K562 (cell line): Measurements from ENCODE around the gene ITPRIPL1. TPM values are rescaled to one million over a fixed set of nuclear protein-coding genes. Genes with fewer than 3 reads are reported as not detected.
A peak's percentile ranks its signal among the peaks of the same experiment; 100 is the strongest.

Source experiments
- ATAC-seq: fragments of 200-7000 bp; cut with Tn5 transposase; 3 replicates; pipeline ENCODE4 v1.9.1; 2020; ENCODE audit warnings: moderate library complexity
- BruUV-seq: library from RNA; stranded (reverse); fragments of 400-500 nt; replicated peaks from 2 replicates; lab custom pipeline; 2021; lab: Mats Ljungman, UMichigan
- CTCF ChIA-PET: fragments of 300-600 bp; formaldehyde crosslinking; extraction: SDS; loops from one replicate; lab custom pipeline; 2021; ENCODE audit warnings: low intra/inter-chr PET ratio; lab: Yijun Ruan, JAX
- POLR2A ChIA-PET: fragments of 300-600, 350-650 bp; sonication (Branson Sonifier 250); formaldehyde crosslinking; extraction: SDS; loops from one replicate; lab custom pipeline; 2021; ENCODE audit warnings: antibody characterized with exemption, inconsistent platforms; lab: Yijun Ruan, JAX
- DNase-seq, 4 experiments: peaks; one replicate each; pipeline versions ENCODE4 v3.0.0 to v3.0.0-alpha.2; 2011 to 2018; ENCODE audit warnings: low spot score in 3 of 4, mixed read lengths in 3 of 4; ENCODE audit errors: extremely low read depth in 1 of 4
- FAIRE-seq: peaks from 2 replicates; lab custom pipeline; 2011; peaks lifted over from hg19 to GRCh38; lab: Jason Lieb, UNC
- H2AFZ ChIP-seq: 2 replicates; pipeline ENCODE4 v1.6.0; 2011; ENCODE audit warnings: low read depth, low read length, control low read depth, inconsistent platforms
- H3K27ac ChIP-seq: fragments of 200-600 bp; 3 replicates; pipeline ENCODE4 v1.8.0; 2011; ENCODE audit warnings: low read depth, mild to moderate bottlenecking, control low read depth, inconsistent platforms, low read length, moderate library complexity, mixed read lengths; ENCODE audit errors: extremely low read depth
- H3K27me3 ChIP-seq, 2 experiments: fragments of 300-600 bp in 1 of 2; 2 replicates in 1 of 2; 3 replicates in 1 of 2; pipeline versions ENCODE4 v1.6.0 to v1.8.0; 2011; ENCODE audit warnings: inconsistent platforms in 2 of 2, low read length in 2 of 2, mild to moderate bottlenecking in 1 of 2, mixed read lengths in 1 of 2, moderate library complexity in 1 of 2; ENCODE audit not compliant: control insufficient read depth in 2 of 2, insufficient read depth in 2 of 2
- H3K36me3 ChIP-seq: fragments of 300-600 bp; 3 replicates; pipeline ENCODE4 v1.8.0; 2011; ENCODE audit warnings: mild to moderate bottlenecking, low read length, inconsistent platforms; ENCODE audit not compliant: control insufficient read depth, insufficient read depth
- H3K4me1 ChIP-seq, 2 experiments: fragments of 200-600 bp in 1 of 2; replicated peaks in 1 of 2; 2 replicates in 1 of 2; 3 replicates in 1 of 2; pipeline versions ENCODE4 v1.5.1 to v1.8.0; 2011; ENCODE audit warnings: inconsistent platforms in 2 of 2, low read length in 2 of 2, mild to moderate bottlenecking in 1 of 2, mixed read lengths in 1 of 2, moderate library complexity in 1 of 2; ENCODE audit not compliant: control insufficient read depth in 2 of 2, insufficient read depth in 2 of 2
- H3K4me2 ChIP-seq: 2 replicates; pipeline ENCODE4 v1.6.1; 2011; ENCODE audit warnings: low read length, control low read depth, inconsistent platforms, mixed read lengths; ENCODE audit not compliant: insufficient read depth
- H3K4me3 ChIP-seq: fragments of 200-600 bp; sonication (generic), shearing (Covaris generic); 2 replicates; pipeline ENCODE4 v1.5.1; 2016; ENCODE audit warnings: control low read depth, inconsistent platforms
- H3K79me2 ChIP-seq: fragments of 200-600 bp; 3 replicates; pipeline ENCODE4 v1.8.0; 2011; ENCODE audit warnings: low read length, inconsistent platforms; ENCODE audit not compliant: control insufficient read depth, insufficient read depth
- H3K9ac ChIP-seq, 2 experiments: 2 replicates each; pipeline versions ENCODE4 v1.6.0 to v1.6.1; 2011; ENCODE audit warnings: low read depth in 2 of 2, low read length in 2 of 2, control low read depth in 1 of 2, inconsistent platforms in 1 of 2, mild to moderate bottlenecking in 1 of 2, mixed read lengths in 1 of 2; ENCODE audit not compliant: insufficient read depth in 1 of 2
- H3K9me1 ChIP-seq: one replicate; pipeline ENCODE4 v1.6.0; 2011; ENCODE audit warnings: inconsistent platforms, mild to moderate bottlenecking, low read length, moderate library complexity; ENCODE audit not compliant: control insufficient read depth, insufficient read depth
- H3K9me3 ChIP-seq: replicated peaks from 2 replicates; pipeline ENCODE4 v1.5.1; 2011; ENCODE audit warnings: low read depth, low read length, inconsistent platforms; ENCODE audit not compliant: control insufficient read depth, insufficient read depth
- H4K20me1 ChIP-seq: replicated peaks from 2 replicates; pipeline ENCODE4 v1.6.1; 2011; ENCODE audit warnings: low read length, inconsistent platforms, mixed read lengths; ENCODE audit not compliant: control insufficient read depth, insufficient read depth
- AFF1 ChIP-seq, 2 experiments: fragments of 450-650 bp; IDR thresholded peaks; 2 replicates each; pipeline ENCODE4 v1.6.1; 2018; ENCODE audit warnings: mild to moderate bottlenecking in 2 of 2, low read depth in 1 of 2; ENCODE audit not compliant: partially characterized antibody in 2 of 2
- CBX1 ChIP-seq: sonication (generic); IDR thresholded peaks from 2 replicates; pipeline ENCODE4 v1.6.1; 2016; ENCODE audit warnings: antibody characterized with exemption, low read depth, mild to moderate bottlenecking
- GATAD2B ChIP-seq: fragments of 450-650 bp; IDR thresholded peaks from 2 replicates; pipeline ENCODE4 v1.6.1; 2017; ENCODE audit warnings: mild to moderate bottlenecking, borderline replicate concordance
- GTF2E2 ChIP-seq: fragments of 200-800 bp; sonication (Bioruptor generic); IDR thresholded peaks from 2 replicates; pipeline ENCODE4 v1.6.1; 2016; ENCODE audit warnings: missing genetic modification characterization, missing compliant biosample characterization
- HMG20A ChIP-seq: fragments of 450-650 bp; formaldehyde crosslinking; conservative IDR thresholded peaks from 2 replicates; pipeline ENCODE4 v1.4.0; 2020; ENCODE audit warnings: mild to moderate bottlenecking, mixed read lengths
- KDM4B ChIP-seq, 2 experiments: fragments of 450-650 bp in 1 of 2; sonication (generic) in 1 of 2; IDR thresholded peaks; 2 replicates each; pipeline ENCODE4 v1.6.1; 2016 to 2017; ENCODE audit warnings: borderline replicate concordance in 2 of 2, antibody characterized with exemption in 1 of 2, low read depth in 1 of 2, mild to moderate bottlenecking in 1 of 2
- L3MBTL2 ChIP-seq: fragments of 450-650 bp; IDR thresholded peaks from 2 replicates; pipeline ENCODE4 v1.6.1; 2016; ENCODE audit warnings: mild to moderate bottlenecking, moderate library complexity
- NFRKB ChIP-seq: fragments of 450-650 bp; IDR thresholded peaks from 2 replicates; pipeline ENCODE4 v1.6.1; 2016; ENCODE audit warnings: low read depth
- NR1H2 ChIP-seq: sonication (generic); formaldehyde crosslinking; IDR thresholded peaks from 2 replicates; pipeline ENCODE4 v1.4.0; 2020; ENCODE audit warnings: mild to moderate bottlenecking, missing genetic modification reagents
- RFX7 ChIP-seq: fragments of 250-450 bp; sonication (Bioruptor Pico); IDR thresholded peaks from 2 replicates; pipeline ENCODE4 v1.5.1; 2021; ENCODE audit warnings: mild to moderate bottlenecking
- SNAPC5 ChIP-seq: fragments of 250-450 bp; sonication (Bioruptor Pico); IDR thresholded peaks from 2 replicates; pipeline ENCODE4 v1.8.0; 2021; ENCODE audit warnings: moderate library complexity, mild to moderate bottlenecking, inconsistent platforms
- TBL1XR1 ChIP-seq, 2 experiments: IDR thresholded peaks; 2 replicates each; pipeline ENCODE4 v1.6.1; 2012; ENCODE audit warnings: improper control_type of control experiment in 2 of 2, low read length in 2 of 2, mild to moderate bottlenecking in 1 of 2
- YY1 ChIP-seq, 3 experiments: IDR thresholded peaks; 2 replicates each; pipeline ENCODE4 v1.6.1; 2011; ENCODE audit warnings: low read length in 2 of 3, mild to moderate bottlenecking in 2 of 3, moderate library complexity in 2 of 3, borderline replicate concordance in 1 of 3, control low read depth in 1 of 3, low read depth in 1 of 3; ENCODE audit not compliant: insufficient read depth in 3 of 3, insufficient replicate concordance in 2 of 3, control insufficient read depth in 1 of 3, insufficient read length in 1 of 3; ENCODE audit errors: extremely low read depth in 1 of 3
- ZNF175 ChIP-seq: fragments of 200-800 bp; sonication (Bioruptor generic); IDR thresholded peaks from 2 replicates; pipeline ENCODE4 v1.6.1; 2016; ENCODE audit warnings: low read depth, mild to moderate bottlenecking, missing genetic modification characterization, missing compliant biosample characterization
- WGBS: fragments of 100-300 bp; shearing (Covaris generic); methylation state at CpG from one replicate; pipeline ENCODE4 v1.1.6; 2016; ENCODE audit warnings: low coverage, mixed read lengths; ENCODE audit not compliant: insufficient coverage; ENCODE audit errors: missing lambda C conversion rate; 5-methylcytosine and 5-hydroxymethylcytosine counted together
- in situ Hi-C: fragments of 300-500 bp; cut with MboI; formaldehyde crosslinking; loops from 4 replicates; pipeline ENCODE4 v1.15.0; 2018; ENCODE audit warnings: inconsistent platforms, mixed read lengths
- intact Hi-C: fragments of 100-400 bp; cut with micrococcal nuclease; formaldehyde crosslinking; loops from 2 replicates; pipeline ENCODE4 v1.14.2; 2022
- polyA plus RNA-seq, 8 experiments: library from polyadenylated mRNA; depleted of rRNA in 4 of 8; stranded (reverse) in 5 of 8; unstranded in 3 of 8; fragments of >200 nt; fragmentation: Nextera tagmentation in 2 of 8; fragmentation: Illumina TruSeq in 1 of 8; extraction: Ambion mirVana in 2 of 8; extraction: Trizol in 1 of 8; gene quantifications; 2 replicates each; pipeline versions ENCODE4 v1.2.1 to v1.2.3, GENCODE V29; 2011 to 2014; ENCODE audit warnings: inconsistent platforms in 1 of 8, missing spikeins in 1 of 8
- total RNA-seq, 7 experiments: library from RNA; depleted of rRNA in 6 of 7; stranded (reverse); fragments of >200 nt in 6 of 7; fragmentation: Illumina TruSeq in 2 of 7; extraction: Trizol in 2 of 7; gene quantifications; 2 replicates each; pipeline versions ENCODE4 v1.2.1 to v1.2.3, GENCODE V29; 2011 to 2021; ENCODE audit warnings: low replicate concordance in 1 of 7

The ITPRIPL1 gene
- total and polyA plus RNA-seq, 9 of the 15 experiments (the other 6 are each of a cell fraction or from before 2014, with no cell fraction given) = 0.99 to 9.0 (median 6.4) TPM

GRCh38 chr2:96305091-96305978 is 19.8 kb upstream of the ITPRIPL1 start, which contains the start of gene SNRNP200 (continued):
- TF ChIP-seq KDM4B (IDR thresholded peaks at IDR 0.05; ENCODE audit: borderline replicate concordance in 2 of 2, low read depth in 1 of 2) (peak in 1 of 2 experiments; percentile 99; a peak in 2 of 4 replicates), L3MBTL2 (0 out of 2 replicates have a peak, but pooled peaks have one; percentile 15), CBX1 (0 out of 2 replicates have a peak, but pooled peaks have one; percentile 86)

- POLR2A ChIA-PET = interaction anchor here (0.7 to 2.9 kb wide), 11 partner anchors 9 to 47 kb away, joined by 3 to 15 read pairs (median 4); partner anchors contain the start of gene NCAPH
- in situ Hi-C loops = no loop called here
- peak in 1 of 4 experiments; percentile 30 for DNase-seq
- no peaks in the 10 kb centered on the region for H3K27me3 ChIP-seq
- intact Hi-C loops = loop anchor here (1.0 to 10.0 kb wide), 3 partner anchors 15 to 199 kb away; partner anchors contain the start of genes NCAPH and NEURL3
- no peaks in the 10 kb centered on the region for H3K9me3 ChIP-seq
- BruUV-seq = TSS peak; percentile 91
- peak overlapping the region; percentile 92 to 98 for H3K9ac ChIP-seq
- FAIRE-seq = no peak
- H3K27ac ChIP-seq = peak overlapping the region; percentile 91
- peak overlapping the region; percentile 93 for H3K4me3 ChIP-seq
- WGBS = 3% methylated on average over 8 of the region's 9 CpGs
- no peaks in the 10 kb centered on the region for H3K9me1 ChIP-seq
- H3K4me2 ChIP-seq = peak overlapping the region; percentile 99
- H3K79me2 ChIP-seq = peaks cover 57% of the 10 kb centered on the region
- H3K4me1 ChIP-seq = peaks cover 13 to 14% of the 10 kb centered on the region in 2 experiments; a peak in 3 of 5 replicates
- ATAC-seq = peak; percentile 10
- peaks cover 37% of the 10 kb centered on the region for H3K36me3 ChIP-seq
- peak overlapping the region; percentile 92 for H2AFZ ChIP-seq
- CTCF ChIA-PET = no interaction called here
- H4K20me1 ChIP-seq = no peaks in the 10 kb centered on the region
- peak in 1 of 2 experiments; percentile 10; a peak in 1 of 4 replicates for TF ChIP-seq TBL1XR1 (IDR thresholded peaks at IDR 0.05; ENCODE audit: low read length in 2 of 2)
- TF ChIP-seq GTF2E2 (tag) = peak; percentile 91
- TF ChIP-seq YY1 (IDR thresholded peaks at IDR 0.05; ENCODE audit: borderline replicate concordance in 1 of 3, control insufficient read depth in 1 of 3, extremely low read depth in 1 of 3, insufficient read depth in 3 of 3, insufficient read length in 1 of 3, insufficient replicate concordance in 2 of 3, low read depth in 1 of 3, low read length in 2 of 3) = peak in 1 of 3 experiments; percentile 61
- no peak for TF ChIP-seq GATAD2B
- TF ChIP-seq ZNF175 (CRISPR knock-in tag) = peak; percentile 33; the same call in 1 of the 2 replicates
- no peak for TF ChIP-seq HMG20A (CRISPR knock-in tag)
- TF ChIP-seq NR1H2 (CRISPR knock-in tag) = peak; percentile 24; the same call in 1 of the 2 replicates
- peak in 1 of 2 experiments; percentile 7 for TF ChIP-seq AFF1 (IDR thresholded peaks at IDR 0.05; ENCODE audit: low read depth in 1 of 2, partially characterized antibody in 2 of 2)
- TF ChIP-seq RFX7 (CRISPR knock-in tag) = no peak
- TF ChIP-seq SNAPC5 = no peak
- TF ChIP-seq NFRKB = peak; percentile 56
These were observed 19.2 kb upstream of the ITPRIPL1 start for GRCh38 chr2:96305979-96306308.
